SU-DHL-6 (cell line): ENCODE measurements around the gene CDC25A.
A peak's percentile ranks its signal among the peaks of the same experiment; 100 is the strongest.

ENCODE experiments used
- H2AFZ ChIP-seq: fragments of 200-600 bp; sonication (generic); 2 replicates; pipeline ENCODE4 v1.6.1; 2014; ENCODE audit warnings: low read depth, mild to moderate bottlenecking, moderate library complexity, mixed read lengths, antibody characterized with exemption, low read length; ENCODE audit not compliant: severe bottlenecking
- H3F3A ChIP-seq: fragments of 200-600 bp; shearing (Covaris generic); 2 replicates; pipeline ENCODE4 v1.6.0; 2016; ENCODE audit warnings: antibody characterized with exemption, mild to moderate bottlenecking; ENCODE audit not compliant: insufficient read depth
- H3K27ac ChIP-seq: fragments of 200-600 bp; sonication (generic); 2 replicates; pipeline ENCODE4 v1.5.1; 2016; ENCODE audit warnings: low read depth, mild to moderate bottlenecking, low read length, moderate library complexity, mixed read lengths
- H3K27me3 ChIP-seq: fragments of 200-600 bp; sonication (generic), shearing (Covaris generic); 2 replicates; pipeline ENCODE4 v1.6.0; 2014; ENCODE audit warnings: mild to moderate bottlenecking, low read length
- H3K36me3 ChIP-seq: fragments of 200-600 bp; sonication (generic); 2 replicates; pipeline ENCODE4 v1.6.1; 2014; ENCODE audit warnings: mild to moderate bottlenecking, low read length, mixed read lengths
- H3K4me2 ChIP-seq: fragments of 300-600, 200-600 bp; shearing (Covaris generic), sonication (generic); 2 replicates; pipeline ENCODE4 v1.6.0; 2014; ENCODE audit warnings: low read length, low read depth, mild to moderate bottlenecking; ENCODE audit not compliant: poor library complexity, severe bottlenecking
- H3K4me3 ChIP-seq: fragments of 200-600 bp; sonication (generic); 2 replicates; pipeline ENCODE4 v1.5.1; 2014; ENCODE audit warnings: antibody characterized with exemption, low read length, mild to moderate bottlenecking, mixed read lengths; ENCODE audit not compliant: insufficient read depth, poor library complexity, severe bottlenecking
- H3K79me2 ChIP-seq: fragments of 200-600 bp; sonication (generic); 2 replicates; pipeline ENCODE4 v1.6.1; 2014; ENCODE audit warnings: mild to moderate bottlenecking, low read length, moderate library complexity; ENCODE audit not compliant: insufficient read depth
- H3K9ac ChIP-seq: fragments of 200-600 bp; sonication (generic); 2 replicates; pipeline ENCODE4 v1.7.0; 2014; ENCODE audit warnings: mild to moderate bottlenecking, low read length
- H3K9me2 ChIP-seq: fragments of 200-600 bp; sonication (generic); replicated peaks from 2 replicates; pipeline ENCODE4 v1.6.1; 2014; ENCODE audit warnings: low read length; ENCODE audit not compliant: insufficient read depth
- H3K9me3 ChIP-seq: fragments of 200-600 bp; sonication (generic); 2 replicates; pipeline ENCODE4 v1.6.1; 2014; ENCODE audit warnings: low read length, mixed read lengths; ENCODE audit not compliant: insufficient read depth
- H4K20me1 ChIP-seq: fragments of 200-600 bp; sonication (generic); 2 replicates; pipeline ENCODE4 v1.6.1; 2014; ENCODE audit warnings: low read depth, mild to moderate bottlenecking, antibody characterized with exemption, low read length, moderate library complexity, mixed read lengths
- EZH2phosphoT487 ChIP-seq: fragments of 200-600 bp; sonication (generic), shearing (Covaris generic); conservative IDR thresholded peaks from 2 replicates; pipeline ENCODE4 v1.6.1; 2018; ENCODE audit warnings: mild to moderate bottlenecking, antibody characterized with exemption, low read length, moderate library complexity, mixed read lengths
- TF ChIP-seq, protein P1 (sequence below): fragments of 200-600 bp; sonication (generic); IDR thresholded peaks from one replicate; pipeline ENCODE4 v1.5.1; 2017; ENCODE audit warnings: antibody characterized with exemption, mild to moderate bottlenecking, low read length, moderate library complexity; ENCODE audit not compliant: insufficient read depth, poor library complexity, severe bottlenecking

The CDC25A gene

DNA sequence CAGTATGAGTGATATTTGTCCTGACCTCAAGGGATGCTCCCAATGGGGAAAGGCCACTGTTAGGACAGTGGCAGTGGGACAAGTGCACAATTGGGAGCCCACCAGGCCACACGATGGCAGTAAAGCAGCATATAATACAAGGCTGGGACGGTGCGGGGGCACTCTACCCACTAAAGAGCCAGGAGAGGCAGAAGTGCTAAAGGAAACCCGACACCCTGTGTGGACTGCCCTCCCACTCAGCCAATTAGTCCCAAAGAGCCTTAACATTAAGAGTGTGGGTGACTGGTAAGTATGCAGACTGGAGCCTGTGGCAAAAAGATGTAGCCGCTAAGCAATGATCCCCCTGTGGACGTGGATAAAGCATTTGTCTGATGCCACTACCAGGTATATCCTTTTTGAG is 44.5 kb upstream of the CDC25A start:
- Histone ChIP-seq H3F3A (peaks cover 14% of the 10 kb centered on the region; the same call in 1 of the 2 replicates), H3K9me3 (no peaks in the 10 kb centered on the region), H3K9ac (peak overlapping the region; percentile 43), H3K79me2 (no peaks in the 10 kb centered on the region), H3K36me3 (no peaks in the 10 kb centered on the region), H2AFZ (peak overlapping the region; percentile 68), H3K27me3 (no peaks in the 10 kb centered on the region), H3K4me3 (peak overlapping the region; percentile 28), H3K27ac (peak overlapping the region; percentile 88), H3K9me2 (no peaks in the 10 kb centered on the region), H3K4me2 (peak overlapping the region; percentile 52), H4K20me1 (no peaks in the 10 kb centered on the region)
- TF ChIP-seq, protein P1, sequence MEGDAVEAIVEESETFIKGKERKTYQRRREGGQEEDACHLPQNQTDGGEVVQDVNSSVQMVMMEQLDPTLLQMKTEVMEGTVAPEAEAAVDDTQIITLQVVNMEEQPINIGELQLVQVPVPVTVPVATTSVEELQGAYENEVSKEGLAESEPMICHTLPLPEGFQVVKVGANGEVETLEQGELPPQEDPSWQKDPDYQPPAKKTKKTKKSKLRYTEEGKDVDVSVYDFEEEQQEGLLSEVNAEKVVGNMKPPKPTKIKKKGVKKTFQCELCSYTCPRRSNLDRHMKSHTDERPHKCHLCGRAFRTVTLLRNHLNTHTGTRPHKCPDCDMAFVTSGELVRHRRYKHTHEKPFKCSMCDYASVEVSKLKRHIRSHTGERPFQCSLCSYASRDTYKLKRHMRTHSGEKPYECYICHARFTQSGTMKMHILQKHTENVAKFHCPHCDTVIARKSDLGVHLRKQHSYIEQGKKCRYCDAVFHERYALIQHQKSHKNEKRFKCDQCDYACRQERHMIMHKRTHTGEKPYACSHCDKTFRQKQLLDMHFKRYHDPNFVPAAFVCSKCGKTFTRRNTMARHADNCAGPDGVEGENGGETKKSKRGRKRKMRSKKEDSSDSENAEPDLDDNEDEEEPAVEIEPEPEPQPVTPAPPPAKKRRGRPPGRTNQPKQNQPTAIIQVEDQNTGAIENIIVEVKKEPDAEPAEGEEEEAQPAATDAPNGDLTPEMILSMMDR, result peak; percentile 91
- no peak for TF ChIP-seq EZH2phosphoT487

DNA sequence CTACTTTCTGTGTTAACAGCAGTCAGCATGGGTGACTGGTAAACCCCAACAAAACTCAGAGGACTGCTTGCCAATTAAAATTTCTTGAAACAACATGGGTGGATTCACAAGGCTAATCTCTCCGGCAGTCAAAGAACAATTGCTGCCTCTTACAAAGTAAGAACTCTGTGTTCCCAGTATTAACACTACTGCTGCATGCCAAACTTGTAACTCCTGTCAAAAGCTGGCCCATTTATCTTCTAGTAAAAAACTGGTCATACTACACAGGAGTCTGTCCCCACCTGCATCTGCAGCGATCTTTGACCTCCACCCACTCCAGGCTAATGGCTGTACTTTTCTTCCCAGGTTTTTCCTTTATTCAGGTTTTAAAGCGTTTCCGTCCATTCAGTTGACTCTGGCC is 44.0 kb upstream of the CDC25A start:
- no peaks in the 10 kb centered on the region for H3K27me3 ChIP-seq
- no peak overlapping the region for H3K4me3 ChIP-seq
- peak overlapping the region; percentile 52 for H3K4me2 ChIP-seq
- no peak for TF ChIP-seq EZH2phosphoT487
- TF ChIP-seq, protein P1, result no peak
- no peaks in the 10 kb centered on the region for H3K9me2 ChIP-seq
- H2AFZ ChIP-seq, result peak overlapping the region; percentile 8
- peak overlapping the region; percentile 88 for H3K27ac ChIP-seq
- H3F3A ChIP-seq, result peaks cover 16% of the 10 kb centered on the region
- no peaks in the 10 kb centered on the region for H3K9me3 ChIP-seq
- H3K9ac ChIP-seq, result peak overlapping the region; percentile 41; the same call in 1 of the 2 replicates
- H3K36me3 ChIP-seq, result no peaks in the 10 kb centered on the region
- no peaks in the 10 kb centered on the region for H3K79me2 ChIP-seq
- no peaks in the 10 kb centered on the region for H4K20me1 ChIP-seq

DNA sequence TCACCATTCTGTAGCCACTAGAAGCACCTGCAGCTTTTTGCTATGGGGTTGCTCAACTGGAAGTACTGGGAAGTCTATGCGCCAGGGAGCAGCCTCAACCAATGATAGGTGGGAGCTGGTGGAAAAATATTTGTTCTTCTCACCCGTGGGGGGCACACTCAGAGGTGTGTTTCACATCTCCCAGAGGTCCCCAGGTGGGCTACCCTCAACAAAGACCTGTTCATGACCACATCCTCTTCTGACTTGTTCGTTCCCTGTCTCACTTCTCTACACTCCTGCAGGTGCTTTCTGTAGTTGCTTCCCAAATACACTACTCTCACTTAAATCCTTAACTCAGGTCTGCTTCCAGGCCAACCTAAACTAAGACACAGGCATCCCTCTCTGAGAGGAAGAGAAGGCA is 38.7 kb upstream of the CDC25A start:
- Histone ChIP-seq H3K4me2 (peak overlapping the region; percentile 53), H3K9me2 (no peaks in the 10 kb centered on the region), H3K27ac (peak overlapping the region; percentile 89), H3K9me3 (no peaks in the 10 kb centered on the region), H4K20me1 (no peaks in the 10 kb centered on the region), H3K27me3 (no peaks in the 10 kb centered on the region), H3K79me2 (no peaks in the 10 kb centered on the region), H3K4me3 (no peak overlapping the region), H3K9ac (peak overlapping the region; percentile 26), H2AFZ (peak overlapping the region; percentile 10), H3F3A (peaks cover 34% of the 10 kb centered on the region), H3K36me3 (no peaks in the 10 kb centered on the region)
- TF ChIP-seq, protein P1, result no peak
- TF ChIP-seq EZH2phosphoT487, result no peak

DNA sequence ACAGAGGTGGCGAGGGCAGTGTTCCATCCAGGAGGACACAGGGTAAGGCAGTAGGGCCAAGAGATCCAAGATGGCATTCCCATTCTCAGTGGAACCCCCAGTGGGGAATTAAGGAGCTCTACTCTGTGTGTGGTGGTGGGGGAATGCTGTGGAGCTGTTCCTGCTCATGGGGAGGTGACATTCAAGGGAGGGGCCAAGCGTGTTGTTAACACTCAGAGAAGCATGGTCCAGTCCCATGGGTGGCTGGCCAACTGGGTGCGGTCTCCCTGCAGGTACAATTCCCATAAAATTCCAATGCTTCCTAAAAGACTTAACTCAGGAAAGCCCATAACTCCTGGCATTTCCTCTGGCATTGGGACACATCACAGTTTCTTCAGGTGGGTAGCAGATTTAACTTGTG is 37.4 kb upstream of the CDC25A start:
- Histone ChIP-seq H3K9me2 (no peaks in the 10 kb centered on the region), H3F3A (peaks cover 29% of the 10 kb centered on the region), H3K4me3 (no peak overlapping the region), H4K20me1 (no peaks in the 10 kb centered on the region), H3K9me3 (no peaks in the 10 kb centered on the region), H3K27me3 (no peaks in the 10 kb centered on the region), H3K79me2 (no peaks in the 10 kb centered on the region), H3K4me2 (no peak overlapping the region), H3K27ac (peak overlapping the region; percentile 89), H3K9ac (no peak overlapping the region; the same call in 1 of the 2 replicates), H2AFZ (no peak overlapping the region), H3K36me3 (no peaks in the 10 kb centered on the region)
- TF ChIP-seq, protein P1, result no peak
- no peak for TF ChIP-seq EZH2phosphoT487
